ENCODE measurements around the gene UBALD2.

DNA sequence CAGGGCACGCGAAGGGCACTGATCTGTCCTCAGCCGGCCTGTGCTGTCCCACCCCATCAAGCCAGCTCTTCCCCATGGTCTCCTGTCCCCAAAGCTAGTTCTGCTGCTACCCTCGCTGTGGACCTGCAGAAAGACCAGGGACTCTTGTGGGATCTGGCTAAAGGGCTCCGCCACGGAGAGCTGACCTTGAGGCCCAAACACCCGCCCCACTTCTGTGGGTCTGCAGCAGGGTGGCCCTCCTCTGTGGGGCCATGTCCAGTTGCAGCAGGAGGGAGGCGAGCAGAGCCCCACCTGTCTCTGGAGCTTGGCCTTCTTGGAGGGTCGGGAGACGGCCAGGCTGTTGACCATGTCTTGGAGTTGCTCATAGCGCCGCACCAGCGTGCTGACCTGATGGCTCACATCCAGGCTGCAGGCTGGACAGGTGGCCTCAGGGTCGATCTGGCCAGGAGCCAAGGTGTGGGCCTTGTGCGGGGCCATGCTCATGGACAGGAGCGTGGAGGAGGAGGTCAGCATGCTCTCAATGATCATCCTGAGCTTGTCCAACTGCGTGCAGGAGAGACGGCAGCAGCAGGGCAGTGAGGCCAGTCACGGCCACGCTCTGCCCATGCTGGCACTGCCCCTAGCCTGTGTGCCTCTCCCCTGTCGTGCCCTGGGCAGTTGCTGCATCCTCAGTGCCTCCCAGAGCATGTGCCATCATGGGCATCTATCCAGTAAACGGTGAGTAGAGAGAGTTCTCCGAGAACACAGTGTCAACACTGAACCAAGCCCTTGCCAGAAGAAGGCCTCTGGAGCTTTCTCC, 16.6 kb downstream of the UBALD2 start:
- TF ChIP-seq POLR2A (IDR thresholded peaks at IDR 0.05) = no peak
- TF ChIP-seq, protein P1, sequence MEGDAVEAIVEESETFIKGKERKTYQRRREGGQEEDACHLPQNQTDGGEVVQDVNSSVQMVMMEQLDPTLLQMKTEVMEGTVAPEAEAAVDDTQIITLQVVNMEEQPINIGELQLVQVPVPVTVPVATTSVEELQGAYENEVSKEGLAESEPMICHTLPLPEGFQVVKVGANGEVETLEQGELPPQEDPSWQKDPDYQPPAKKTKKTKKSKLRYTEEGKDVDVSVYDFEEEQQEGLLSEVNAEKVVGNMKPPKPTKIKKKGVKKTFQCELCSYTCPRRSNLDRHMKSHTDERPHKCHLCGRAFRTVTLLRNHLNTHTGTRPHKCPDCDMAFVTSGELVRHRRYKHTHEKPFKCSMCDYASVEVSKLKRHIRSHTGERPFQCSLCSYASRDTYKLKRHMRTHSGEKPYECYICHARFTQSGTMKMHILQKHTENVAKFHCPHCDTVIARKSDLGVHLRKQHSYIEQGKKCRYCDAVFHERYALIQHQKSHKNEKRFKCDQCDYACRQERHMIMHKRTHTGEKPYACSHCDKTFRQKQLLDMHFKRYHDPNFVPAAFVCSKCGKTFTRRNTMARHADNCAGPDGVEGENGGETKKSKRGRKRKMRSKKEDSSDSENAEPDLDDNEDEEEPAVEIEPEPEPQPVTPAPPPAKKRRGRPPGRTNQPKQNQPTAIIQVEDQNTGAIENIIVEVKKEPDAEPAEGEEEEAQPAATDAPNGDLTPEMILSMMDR (IDR thresholded peaks at IDR 0.05) = no peak

All from Peyer's patch (tissue), 4 donors.